GM23248 (cell line): ENCODE measurements around the gene PARD3B. TPM values are rescaled to one million over a fixed set of nuclear protein-coding genes. Genes with fewer than 3 reads are reported as not detected.

Experiments
- DNase-seq: peaks from one replicate; pipeline ENCODE4 v3.0.0-alpha.2; 2015
- H2AFZ ChIP-seq: fragments of 200-600 bp; sonication (generic); 2 replicates; pipeline ENCODE4 v1.6.1; 2016; ENCODE audit warnings: antibody characterized with exemption
- H3F3A ChIP-seq: fragments of 200-600 bp; sonication (generic); 2 replicates; pipeline ENCODE4 v1.6.1; 2016; ENCODE audit warnings: mild to moderate bottlenecking, antibody characterized with exemption, mixed run types; ENCODE audit not compliant: insufficient read depth
- H3K27ac ChIP-seq: fragments of 200-600 bp; sonication (generic); 2 replicates; pipeline ENCODE4 v1.5.1; 2016; ENCODE audit warnings: mild to moderate bottlenecking
- H3K27me3 ChIP-seq: fragments of 200-600 bp; sonication (generic); replicated peaks from 2 replicates; pipeline ENCODE4 v1.6.1; 2016; ENCODE audit warnings: mild to moderate bottlenecking; ENCODE audit not compliant: insufficient read depth
- H3K36me3 ChIP-seq: fragments of 200-600 bp; sonication (generic); 2 replicates; pipeline ENCODE4 v1.6.1; 2016; ENCODE audit warnings: low read depth, mild to moderate bottlenecking
- H3K4me1 ChIP-seq: fragments of 200-600 bp; sonication (generic); 2 replicates; pipeline ENCODE4 v1.6.1; 2016; ENCODE audit warnings: mild to moderate bottlenecking; ENCODE audit not compliant: insufficient read depth
- H3K4me2 ChIP-seq: fragments of 200-600 bp; sonication (generic); one replicate; pipeline ENCODE4 v1.6.1; 2016; ENCODE audit warnings: mild to moderate bottlenecking; ENCODE audit not compliant: unreplicated experiment
- H3K4me3 ChIP-seq: fragments of 200-600 bp; sonication (generic); 2 replicates; pipeline ENCODE4 v1.5.1; 2016; ENCODE audit warnings: mild to moderate bottlenecking
- H3K79me2 ChIP-seq: fragments of 200-600 bp; sonication (generic); 2 replicates; pipeline ENCODE4 v1.6.1; 2016; ENCODE audit warnings: mild to moderate bottlenecking; ENCODE audit not compliant: insufficient read depth
- H3K9ac ChIP-seq: fragments of 200-600 bp; sonication (generic); 2 replicates; pipeline ENCODE4 v1.6.1; 2016; ENCODE audit warnings: mild to moderate bottlenecking
- H3K9me2 ChIP-seq: fragments of 200-600 bp; sonication (generic); 2 replicates; pipeline ENCODE4 v1.6.1; 2016; ENCODE audit warnings: mixed run types, mild to moderate bottlenecking, moderate library complexity; ENCODE audit not compliant: insufficient read depth
- H3K9me3 ChIP-seq: fragments of 200-600 bp; sonication (generic); one replicate; pipeline ENCODE4 v1.6.1; 2017; ENCODE audit warnings: low read depth
- H4K20me1 ChIP-seq: fragments of 200-600 bp; sonication (generic); 2 replicates; pipeline ENCODE4 v1.6.0; 2016; ENCODE audit not compliant: insufficient read depth
- EZH2 ChIP-seq: fragments of 200-600 bp; sonication (generic); IDR thresholded peaks from 2 replicates; pipeline ENCODE4 v1.6.1; 2018; ENCODE audit warnings: antibody characterized with exemption, mild to moderate bottlenecking; ENCODE audit not compliant: insufficient read depth, poor library complexity, severe bottlenecking
- EZH2phosphoT487 ChIP-seq: fragments of 200-600 bp; sonication (generic); IDR thresholded peaks from 2 replicates; pipeline ENCODE4 v1.6.1; 2018; ENCODE audit warnings: antibody characterized with exemption, moderate library complexity, mild to moderate bottlenecking, low read depth; ENCODE audit not compliant: insufficient read depth
- WGBS, 2 experiments: methylation state at CpG; one replicate each; pipeline ENCODE4 v1.1.6; 2015 to 2017; ENCODE audit warnings: low lambda C conversion rate in 2 of 2, low coverage in 1 of 2; ENCODE audit errors: missing lambda C conversion rate in 2 of 2; 5-methylcytosine and 5-hydroxymethylcytosine counted together
- in situ Hi-C: fragments of 300-500 bp; cut with MboI; formaldehyde crosslinking; loops from 2 replicates; pipeline ENCODE4 v1.15.0; 2020
- polyA plus RNA-seq: library from polyadenylated mRNA; unstranded; fragments of >200 nt; fragmentation: Nextera tagmentation; extraction: Ambion mirVana; gene quantifications from 2 replicates; pipeline ENCODE4 v1.2.1, GENCODE V29; 2016
- total RNA-seq: library from RNA; depleted of rRNA; stranded (reverse); fragments of >200 nt; shearing (Covaris generic); gene quantifications from 2 replicates; pipeline ENCODE4 v1.2.3, GENCODE V29; 2014

PARD3B gene
- total and polyA plus RNA-seq, 2 experiments from 2014 or later, result 2.5 to 6.9 TPM

- H3F3A ChIP-seq, result no peaks in the 10 kb centered on the region
- H2AFZ ChIP-seq, result no peak overlapping the region
- no peaks in the 10 kb centered on the region for H3K27me3 ChIP-seq
- H3K9me3 ChIP-seq, result no peaks in the 10 kb centered on the region
- no peak overlapping the region for H3K9ac ChIP-seq
- no peaks in the 10 kb centered on the region for H3K9me2 ChIP-seq
- no peaks in the 10 kb centered on the region for H3K4me1 ChIP-seq
- no peak overlapping the region for H3K4me3 ChIP-seq
- H3K36me3 ChIP-seq, result no peaks in the 10 kb centered on the region
- no peak overlapping the region for H3K27ac ChIP-seq
- in situ Hi-C loops, result no loop called here
- no peak overlapping the region for H3K4me2 ChIP-seq
- 92 to 93% methylated on average over 6 of the region's 6 CpGs for WGBS, 2 experiments
- TF ChIP-seq EZH2phosphoT487, result no peak
- TF ChIP-seq EZH2, result no peak
- H4K20me1 ChIP-seq, result no peaks in the 10 kb centered on the region
- H3K79me2 ChIP-seq, result no peaks in the 10 kb centered on the region
- DNase-seq, result no peak
Observed at GRCh38 chr2:205366336-205367060, 821.2 kb downstream of the PARD3B start.

GRCh38 chr2:205367331-205367935, 822.2 kb downstream of the PARD3B start:
- TF ChIP-seq EZH2, result no peak
- TF ChIP-seq EZH2phosphoT487, result no peak
- Histone ChIP-seq H3K27me3 (no peaks in the 10 kb centered on the region), H3K9me3 (no peaks in the 10 kb centered on the region), H3F3A (no peaks in the 10 kb centered on the region), H4K20me1 (no peaks in the 10 kb centered on the region), H2AFZ (no peak overlapping the region), H3K4me3 (no peak overlapping the region), H3K36me3 (no peaks in the 10 kb centered on the region), H3K79me2 (no peaks in the 10 kb centered on the region), H3K4me2 (no peak overlapping the region), H3K9ac (no peak overlapping the region), H3K9me2 (no peaks in the 10 kb centered on the region), H3K4me1 (no peaks in the 10 kb centered on the region), H3K27ac (no peak overlapping the region)
- 95 to 99% methylated on average over 2 of the region's 2 CpGs for WGBS, 2 experiments
- DNase-seq, result no peak
- in situ Hi-C loops, result no loop called here

- no peaks in the 10 kb centered on the region for H4K20me1 ChIP-seq
- no peaks in the 10 kb centered on the region for H3K79me2 ChIP-seq
- no peak overlapping the region for H3K4me3 ChIP-seq
- H3K9ac ChIP-seq, result no peak overlapping the region
- no peaks in the 10 kb centered on the region for H3K9me2 ChIP-seq
- H2AFZ ChIP-seq, result no peak overlapping the region
- H3K4me2 ChIP-seq, result no peak overlapping the region
- TF ChIP-seq EZH2, result no peak
- no peak for TF ChIP-seq EZH2phosphoT487
- no peaks in the 10 kb centered on the region for H3K36me3 ChIP-seq
- H3K9me3 ChIP-seq, result no peaks in the 10 kb centered on the region
- in situ Hi-C loops, result no loop called here
- no peak for DNase-seq
- no peaks in the 10 kb centered on the region for H3K4me1 ChIP-seq
- H3K27ac ChIP-seq, result no peak overlapping the region
- H3K27me3 ChIP-seq, result no peaks in the 10 kb centered on the region
- H3F3A ChIP-seq, result no peaks in the 10 kb centered on the region
- 38 to 63% methylated on average over 1 of the region's 1 CpG for WGBS, 2 experiments
Observed at GRCh38 chr2:205369813-205370212, 824.5 kb downstream of the PARD3B start.

- in situ Hi-C loops, result no loop called here
- no peak for TF ChIP-seq EZH2phosphoT487
- no peak for TF ChIP-seq EZH2
- H2AFZ ChIP-seq, result no peak overlapping the region
- H3K27me3 ChIP-seq, result no peaks in the 10 kb centered on the region
- no peaks in the 10 kb centered on the region for H3K9me2 ChIP-seq
- H3K79me2 ChIP-seq, result no peaks in the 10 kb centered on the region
- WGBS, 2 experiments, result 96 to 100% methylated on average over 2 of the region's 2 CpGs
- no peak overlapping the region for H3K27ac ChIP-seq
- H3K4me1 ChIP-seq, result no peaks in the 10 kb centered on the region
- DNase-seq, result no peak
- no peak overlapping the region for H3K9ac ChIP-seq
- H3K4me2 ChIP-seq, result no peak overlapping the region
- H3K9me3 ChIP-seq, result no peaks in the 10 kb centered on the region
- H3K4me3 ChIP-seq, result no peak overlapping the region
- no peaks in the 10 kb centered on the region for H3F3A ChIP-seq
- no peaks in the 10 kb centered on the region for H3K36me3 ChIP-seq
- no peaks in the 10 kb centered on the region for H4K20me1 ChIP-seq
Observed at GRCh38 chr2:205370726-205371125, 825.5 kb downstream of the PARD3B start.
